HCT116 (cell line): ENCODE measurements around the gene GNG7.

Source experiments
- CBX3 ChIP-seq: IDR thresholded peaks from 2 replicates; pipeline ENCODE4 v1.6.1; 2012; ENCODE audit warnings: low read depth
- CTCF ChIP-seq, 3 experiments: fragments of 200-600 bp in 1 of 3; sonication (generic) in 1 of 3; IDR thresholded peaks in 2 of 3; conservative IDR thresholded peaks in 1 of 3; 2 replicates each; pipeline ENCODE4 v1.5.1; 2012 to 2017; ENCODE audit warnings: low read depth in 2 of 3, low read length in 2 of 3, antibody characterized with exemption in 1 of 3, borderline replicate concordance in 1 of 3, control low read depth in 1 of 3, mild to moderate bottlenecking in 1 of 3, mixed read lengths in 1 of 3, mixed run types in 1 of 3, moderate library complexity in 1 of 3; ENCODE audit not compliant: insufficient read depth in 1 of 3
- ELF1 ChIP-seq: IDR thresholded peaks from 2 replicates; pipeline ENCODE4 v1.6.1; 2012; ENCODE audit warnings: low read depth, borderline replicate concordance
- EZH2 ChIP-seq: fragments of 200-600 bp; sonication (generic); IDR thresholded peaks from 2 replicates; pipeline ENCODE4 v1.6.1; 2017; ENCODE audit warnings: antibody characterized with exemption, mixed run types
- POLR2A ChIP-seq: IDR thresholded peaks from 2 replicates; pipeline ENCODE4 v1.7.0; 2011; ENCODE audit warnings: borderline replicate concordance; ENCODE audit not compliant: insufficient read depth, insufficient read length; ENCODE audit errors: extremely low read depth
- POLR2AphosphoS5 ChIP-seq: IDR thresholded peaks from 2 replicates; pipeline ENCODE4 v1.6.1; 2011; ENCODE audit warnings: mild to moderate bottlenecking, low read depth, low read length, moderate library complexity
- RAD21 ChIP-seq: IDR thresholded peaks from 2 replicates; pipeline ENCODE4 v1.6.1; 2012; ENCODE audit warnings: low read depth, mild to moderate bottlenecking
- REST ChIP-seq: IDR thresholded peaks from 2 replicates; pipeline ENCODE4 v1.6.1; 2012; ENCODE audit warnings: low read depth
- SIN3A ChIP-seq: IDR thresholded peaks from 2 replicates; pipeline ENCODE4 v1.6.1; 2012; ENCODE audit warnings: low read depth
- SRF ChIP-seq: IDR thresholded peaks from 2 replicates; pipeline ENCODE4 v1.6.1; 2012; ENCODE audit warnings: low read depth
- TCF7L2 ChIP-seq: IDR thresholded peaks from 2 replicates; pipeline ENCODE4 v1.7.0; 2011; ENCODE audit warnings: borderline replicate concordance, inconsistent platforms; ENCODE audit not compliant: insufficient read depth, insufficient read length; ENCODE audit errors: extremely low read depth
- ZNF274 ChIP-seq: fragments of 200-500 bp; sonication (Bioruptor generic); IDR thresholded peaks from 2 replicates; pipeline ENCODE4 v1.6.1; 2014; ENCODE audit warnings: mild to moderate bottlenecking, low read depth, low read length, inconsistent platforms

GRCh38 chr19:2670217-2670616 lies 32.3 kb downstream of the GNG7 start:
- TF ChIP-seq TCF7L2 (no peak), CTCF (IDR thresholded peaks at IDR 0.05 in 2 of 3, conservative IDR thresholded peaks at IDR 0.05 in 1 of 3; ENCODE audit: borderline replicate concordance in 1 of 3, insufficient read depth in 1 of 3, low read depth in 2 of 3, low read length in 2 of 3) (no peak), ELF1 (no peak), ZNF274 (no peak), RAD21 (no peak), POLR2A (no peak), EZH2 (no peak), CBX3 (no peak), POLR2AphosphoS5 (no peak), SRF (no peak), REST (no peak), SIN3A (no peak)
